Astrocyte (in vitro differentiated cells and primary cell): ENCODE data around the gene NPTX2. TPM values are rescaled to one million over a fixed set of nuclear protein-coding genes. Genes with fewer than 3 reads are reported as not detected.

Experiments
- DNase-seq: peaks from one replicate; pipeline ENCODE4 v3.0.0-alpha.2; 2010; ENCODE audit warnings: low read depth
- FAIRE-seq: peaks from 2 replicates; lab custom pipeline; 2011; peaks lifted over from hg19 to GRCh38; lab: Jason Lieb, UNC
- H2AFZ ChIP-seq: 2 replicates; pipeline ENCODE4 v1.6.0; 2012; ENCODE audit warnings: low read depth, low read length, inconsistent platforms
- H3K27ac ChIP-seq: 2 replicates; pipeline ENCODE4 v1.5.1; 2011; ENCODE audit warnings: low read depth, low read length, inconsistent platforms
- H3K27me3 ChIP-seq: 2 replicates; pipeline ENCODE4 v1.6.0; 2011; ENCODE audit warnings: low read length, inconsistent platforms; ENCODE audit not compliant: insufficient read depth
- H3K36me3 ChIP-seq: 2 replicates; pipeline ENCODE4 v1.5.1; 2011; ENCODE audit warnings: low read length, inconsistent platforms; ENCODE audit not compliant: insufficient read depth
- H3K4me1 ChIP-seq: 2 replicates; pipeline ENCODE4 v1.5.1; 2011; ENCODE audit warnings: low read length, inconsistent platforms; ENCODE audit not compliant: insufficient read depth
- H3K4me2 ChIP-seq: 2 replicates; pipeline ENCODE4 v1.6.0; 2012; ENCODE audit warnings: low read length, inconsistent platforms
- H3K4me3 ChIP-seq: 2 replicates; pipeline ENCODE4 v1.5.1; 2011; ENCODE audit warnings: low read depth, mild to moderate bottlenecking, low read length, inconsistent platforms; ENCODE audit not compliant: insufficient read depth
- H3K79me2 ChIP-seq: 2 replicates; pipeline ENCODE4 v1.6.0; 2012; ENCODE audit warnings: mild to moderate bottlenecking, low read length, inconsistent platforms; ENCODE audit not compliant: insufficient read depth
- H3K9ac ChIP-seq: 2 replicates; pipeline ENCODE4 v1.6.0; 2012; ENCODE audit warnings: mild to moderate bottlenecking, low read length, inconsistent platforms
- H3K9me3 ChIP-seq: 2 replicates; pipeline ENCODE4 v1.5.1; 2012; ENCODE audit warnings: low read depth, mild to moderate bottlenecking, low read length, inconsistent platforms; ENCODE audit not compliant: insufficient read depth
- H4K20me1 ChIP-seq: 2 replicates; pipeline ENCODE4 v1.6.0; 2012; ENCODE audit warnings: low read length, inconsistent platforms; ENCODE audit not compliant: insufficient read depth
- H3K27ac Mint-ChIP-seq: one replicate; pipeline ENCODE4 v1.8.0; 2021; ENCODE audit warnings: mild to moderate bottlenecking, mixed read lengths; ENCODE audit not compliant: unreplicated experiment
- H3K27me3 Mint-ChIP-seq: one replicate; pipeline ENCODE4 v1.8.0; 2021; ENCODE audit warnings: low read depth, mixed read lengths; ENCODE audit not compliant: unreplicated experiment
- H3K36me3 Mint-ChIP-seq: one replicate; pipeline ENCODE4 v1.8.0; 2021; ENCODE audit warnings: low read depth, mixed read lengths; ENCODE audit not compliant: unreplicated experiment
- H3K4me1 Mint-ChIP-seq: one replicate; pipeline ENCODE4 v1.8.0; 2021; ENCODE audit warnings: low read depth, mixed read lengths; ENCODE audit not compliant: unreplicated experiment
- H3K4me3 Mint-ChIP-seq: one replicate; pipeline ENCODE4 v1.8.0; 2021; ENCODE audit warnings: mild to moderate bottlenecking, moderate library complexity, mixed read lengths; ENCODE audit not compliant: unreplicated experiment
- H3K9me3 Mint-ChIP-seq: one replicate; pipeline ENCODE4 v1.8.0; 2021; ENCODE audit warnings: mild to moderate bottlenecking, mixed read lengths; ENCODE audit not compliant: unreplicated experiment
- CTCF ChIP-seq: IDR thresholded peaks from 2 replicates; pipeline ENCODE4 v1.5.1; 2011; ENCODE audit warnings: low read depth, mild to moderate bottlenecking, inconsistent platforms, low read length, moderate library complexity; ENCODE audit not compliant: insufficient read depth
- EZH2 ChIP-seq: IDR thresholded peaks from 2 replicates; pipeline ENCODE4 v1.6.1; 2012; ENCODE audit warnings: mild to moderate bottlenecking, low read length, inconsistent platforms; ENCODE audit not compliant: insufficient read depth
- total RNA-seq: library from RNA; stranded (reverse); gene quantifications from 2 replicates; pipeline ENCODE4 v1.2.1, GENCODE V29; 2021

NPTX2 gene
- total RNA-seq, 1 donor from 2014 or later, result 2.4 TPM

GRCh38 chr7:98619450-98620321 lies 2.6 kb downstream of the NPTX2 start:
- Histone ChIP-seq H3K27ac (no peak overlapping the region), H3K27me3 (peaks cover 26% of the 10 kb centered on the region), H2AFZ (peak overlapping the region; percentile 46), H3K4me3 (peak overlapping the region; percentile 38), H3K79me2 (no peaks in the 10 kb centered on the region), H3K9ac (no peak overlapping the region), H3K4me1 (peaks cover 7% of the 10 kb centered on the region), H3K36me3 (no peaks in the 10 kb centered on the region), H3K9me3 (no peaks in the 10 kb centered on the region), H3K4me2 (peak overlapping the region; percentile 80), H4K20me1 (no peaks in the 10 kb centered on the region)
- Mint-ChIP-seq H3K27me3 (peaks cover 78% of the 10 kb centered on the region), H3K4me1 (peaks cover 11% of the 10 kb centered on the region), H3K36me3 (no peaks in the 10 kb centered on the region), H3K9me3 (no peaks in the 10 kb centered on the region), H3K27ac (no peak overlapping the region), H3K4me3 (no peak overlapping the region)
- TF ChIP-seq EZH2 (no peak), CTCF (no peak)
- no peak for FAIRE-seq
- peak; percentile 57 for DNase-seq

- Mint-ChIP-seq H3K4me3 (no peak overlapping the region), H3K27ac (no peak overlapping the region), H3K9me3 (peaks cover 2% of the 10 kb centered on the region), H3K36me3 (no peaks in the 10 kb centered on the region), H3K27me3 (peaks cover 71% of the 10 kb centered on the region), H3K4me1 (peaks cover 11% of the 10 kb centered on the region)
- Histone ChIP-seq H3K9me3 (no peaks in the 10 kb centered on the region), H3K4me2 (no peak overlapping the region), H3K27me3 (peaks cover 21% of the 10 kb centered on the region), H3K4me3 (no peak overlapping the region), H4K20me1 (no peaks in the 10 kb centered on the region), H3K9ac (no peak overlapping the region), H3K4me1 (peaks cover 7% of the 10 kb centered on the region), H3K27ac (no peak overlapping the region), H3K79me2 (no peaks in the 10 kb centered on the region), H3K36me3 (no peaks in the 10 kb centered on the region), H2AFZ (no peak overlapping the region)
- FAIRE-seq, result no peak
- TF ChIP-seq CTCF (no peak), EZH2 (no peak)
- no peak for DNase-seq
These were observed 4.7 kb downstream of the NPTX2 start for GRCh38 chr7:98621573-98622482.
